ENCODE data around the gene GNB2. TPM values are rescaled to one million over a fixed set of nuclear protein-coding genes. Genes with fewer than 3 reads are reported as not detected.

GNB2 gene
- total RNA-seq (ENCODE audit: low replicate concordance): 65.9 and 86.6 TPM in 2 replicates

GRCh38 chr7:100673302-100673941 lies at the start of gene GNB2:
TSS of gene GNB2 (plus strand) at chr7:100673740. CDS start at chr7:100676266, 2,526 bp downstream.

GRCh38 chr7:100641463-100641859 lies 32.1 kb upstream of the GNB2 start, which contains the start of gene TFR2:
TSS of gene TFR2 (minus strand) at chr7:100641552. CDS start at chr7:100641509, 43 bp downstream.

GRCh38 chr7:100655908-100656674 lies 17.4 kb upstream of the GNB2 start, which contains the start of gene ACTL6B:
TSS of gene ACTL6B (minus strand) at chr7:100656448. CDS start at chr7:100656354, 94 bp downstream.

GRCh38 chr7:100694098-100694745 lies 20.7 kb downstream of the GNB2 start, which contains the start of gene GIGYF1:
TSS of gene GIGYF1 (minus strand) at chr7:100694250. CDS start at chr7:100688238, 6,012 bp downstream.

GRCh38 chr7:100705753-100706671 lies 32.5 kb downstream of the GNB2 start, which contains the start of gene POP7:
TSS of gene POP7 (plus strand) at chr7:100706121. CDS start at chr7:100706831, 710 bp downstream.

GRCh38 chr7:100720279-100720670 lies 46.7 kb downstream of the GNB2 start, which contains the start of gene EPO:
TSS of gene EPO (plus strand) at chr7:100720468. CDS start at chr7:100720981, 513 bp downstream.

Other genes starting within 250 kb of the GNB2 start
- gene ZCWPW1, start 245.0 kb upstream of the GNB2 start, total RNA-seq (ENCODE audit: low replicate concordance): 0.94 and 1.2 TPM in 2 replicates
- 18.1 and 22.9 TPM in 2 replicates for gene MEPCE, start 243.9 kb upstream of the GNB2 start, total RNA-seq (ENCODE audit: low replicate concordance)
- 4.1 and 21.9 TPM in 2 replicates for gene PPP1R35, start 237.2 kb upstream of the GNB2 start, total RNA-seq (ENCODE audit: low replicate concordance)
- 0.38 and 0.70 TPM in 2 replicates for gene SPACDR, start 209.5 kb upstream of the GNB2 start, total RNA-seq (ENCODE audit: low replicate concordance)
- 5.3 and 15.7 TPM in 2 replicates for gene TSC22D4, start 194.5 kb upstream of the GNB2 start, total RNA-seq (ENCODE audit: low replicate concordance)
- gene NYAP1, start 189.8 kb upstream of the GNB2 start, total RNA-seq (ENCODE audit: low replicate concordance): 0.12 and 0.38 TPM in 2 replicates
- 1.2 and 4.7 TPM in 2 replicates for gene AGFG2, start 134.5 kb upstream of the GNB2 start, total RNA-seq (ENCODE audit: low replicate concordance)
- gene SAP25, start 99.8 kb upstream of the GNB2 start, total RNA-seq (ENCODE audit: low replicate concordance): 0.08 TPM in 1 of 2 replicates, not detected in the other
- gene LRCH4, start 87.6 kb upstream of the GNB2 start, total RNA-seq (ENCODE audit: low replicate concordance): 2.2 and 5.3 TPM in 2 replicates
- gene FBXO24, start 87.4 kb upstream of the GNB2 start, total RNA-seq (ENCODE audit: low replicate concordance): 0.30 TPM in 1 of 2 replicates, not detected in the other
- gene PCOLCE, start 71.4 kb upstream of the GNB2 start, total RNA-seq (ENCODE audit: low replicate concordance): 46.9 and 69.1 TPM in 2 replicates
- gene MOSPD3, start 61.2 kb upstream of the GNB2 start, total RNA-seq (ENCODE audit: low replicate concordance): 1.1 and 4.4 TPM in 2 replicates
- gene TFR2, start 32.2 kb upstream of the GNB2 start, total RNA-seq (ENCODE audit: low replicate concordance): under 0.01 and 0.08 TPM in 2 replicates
- gene ACTL6B, start 17.3 kb upstream of the GNB2 start, total RNA-seq (ENCODE audit: low replicate concordance): not detected in 2 replicates
- gene GIGYF1, start 20.5 kb downstream of the GNB2 start, total RNA-seq (ENCODE audit: low replicate concordance): 7.0 and 23.6 TPM in 2 replicates
- 13.1 and 37.7 TPM in 2 replicates for gene POP7, start 32.4 kb downstream of the GNB2 start, total RNA-seq (ENCODE audit: low replicate concordance)
- gene EPO, start 46.7 kb downstream of the GNB2 start, total RNA-seq (ENCODE audit: low replicate concordance): not detected in 2 replicates
- gene ZAN, start 59.9 kb downstream of the GNB2 start, total RNA-seq (ENCODE audit: low replicate concordance): not detected in 2 replicates
- gene EPHB4, start 153.8 kb downstream of the GNB2 start, total RNA-seq (ENCODE audit: low replicate concordance): 83.1 and 90.3 TPM in 2 replicates
- 7.0 and 13.2 TPM in 2 replicates for gene SLC12A9, start 179.0 kb downstream of the GNB2 start, total RNA-seq (ENCODE audit: low replicate concordance)
- gene TRIP6, start 193.6 kb downstream of the GNB2 start, total RNA-seq (ENCODE audit: low replicate concordance): 70.6 and 75.7 TPM in 2 replicates
- gene SRRT, start 201.4 kb downstream of the GNB2 start, total RNA-seq (ENCODE audit: low replicate concordance): 33.9 and 40.3 TPM in 2 replicates
- gene UFSP1, start 216.0 kb downstream of the GNB2 start, total RNA-seq (ENCODE audit: low replicate concordance): 1.2 and 5.7 TPM in 2 replicates
- gene ACHE, start 222.1 kb downstream of the GNB2 start, total RNA-seq (ENCODE audit: low replicate concordance): 0.38 TPM in 1 of 2 replicates, not detected in the other